NCI-H82 treated with DMSO at 0.1 percent for 48 hours (cell line): Measurements from ENCODE around the gene SETD7.
"Not testable (repeated sequence)": the region's sequence is repeated elsewhere in the genome, so short reads cannot be mapped to it uniquely, and the experiment has no call there.

Experiments used
- DNase-seq: peaks from one replicate; lab custom pipeline; 2025; ENCODE audit not compliant: unreplicated experiment; lab: John Stamatoyannopoulos, UW

SETD7 gene

GRCh38 chr4:139470295-139470694 lies 85.7 kb downstream of the SETD7 start:
- DNase-seq, result no peak

GRCh38 chr4:139469869-139470268 lies 86.2 kb downstream of the SETD7 start:
- DNase-seq, result no peak

- no peak for DNase-seq
Observed at GRCh38 chr4:139469216-139469615, 86.8 kb downstream of the SETD7 start.

- not testable (repeated sequence) for DNase-seq
Observed at GRCh38 chr4:139468756-139469155, 87.3 kb downstream of the SETD7 start.

GRCh38 chr4:139465922-139466321 lies 90.1 kb downstream of the SETD7 start:
- no peak for DNase-seq

GRCh38 chr4:139464512-139464911 lies 91.5 kb downstream of the SETD7 start:
- DNase-seq, result not testable (repeated sequence)

- DNase-seq, result no peak
Observed at GRCh38 chr4:139461022-139461628, 94.9 kb downstream of the SETD7 start.

- DNase-seq, result no peak
Observed at GRCh38 chr4:139460565-139460964, 95.5 kb downstream of the SETD7 start.

- no peak for DNase-seq
Observed at GRCh38 chr4:139458999-139459398, 97.0 kb downstream of the SETD7 start.

- no peak for DNase-seq
Observed at GRCh38 chr4:139458543-139458942, 97.5 kb downstream of the SETD7 start.

- DNase-seq, result peak; percentile 46
Observed at GRCh38 chr4:139457318-139457717, 98.7 kb downstream of the SETD7 start.

- DNase-seq, result no peak
Observed at GRCh38 chr4:139455126-139455538, 100.9 kb downstream of the SETD7 start.

GRCh38 chr4:139454111-139455045 lies 101.6 kb downstream of the SETD7 start, which contains the start of gene RAB33B:
TSS of gene RAB33B (plus strand) at chr4:139454121. CDS start at chr4:139454196, 75 bp downstream.
- DNase-seq, result no peak

- peak; percentile 69 for DNase-seq
Observed at GRCh38 chr4:139453371-139454110, 102.5 kb downstream of the SETD7 start.

- DNase-seq, result peak; percentile 48
Observed at GRCh38 chr4:139453041-139453370, 103.0 kb downstream of the SETD7 start.

GRCh38 chr4:139451997-139452396 lies 104.0 kb downstream of the SETD7 start:
- DNase-seq, result no peak

- DNase-seq, result no peak
Observed at GRCh38 chr4:139450586-139450985, 105.4 kb downstream of the SETD7 start.

GRCh38 chr4:139447078-139447477 lies 108.9 kb downstream of the SETD7 start:
- not testable (repeated sequence) for DNase-seq
